CD4-positive, alpha-beta T cell treated with Interleukin-17A for 1 hour (primary cell): Measurements from ENCODE around the gene EDRF1.
A peak's percentile ranks its signal among the peaks of the same experiment; 100 is the strongest.
"Not testable (repeated sequence)": the region's sequence is repeated elsewhere in the genome, so short reads cannot be mapped to it uniquely, and the experiment has no call there.

Experiments
- DNase-seq: peaks from one replicate; pipeline ENCODE4 v3.0.0-alpha.2; 2020

EDRF1 gene, protein sequence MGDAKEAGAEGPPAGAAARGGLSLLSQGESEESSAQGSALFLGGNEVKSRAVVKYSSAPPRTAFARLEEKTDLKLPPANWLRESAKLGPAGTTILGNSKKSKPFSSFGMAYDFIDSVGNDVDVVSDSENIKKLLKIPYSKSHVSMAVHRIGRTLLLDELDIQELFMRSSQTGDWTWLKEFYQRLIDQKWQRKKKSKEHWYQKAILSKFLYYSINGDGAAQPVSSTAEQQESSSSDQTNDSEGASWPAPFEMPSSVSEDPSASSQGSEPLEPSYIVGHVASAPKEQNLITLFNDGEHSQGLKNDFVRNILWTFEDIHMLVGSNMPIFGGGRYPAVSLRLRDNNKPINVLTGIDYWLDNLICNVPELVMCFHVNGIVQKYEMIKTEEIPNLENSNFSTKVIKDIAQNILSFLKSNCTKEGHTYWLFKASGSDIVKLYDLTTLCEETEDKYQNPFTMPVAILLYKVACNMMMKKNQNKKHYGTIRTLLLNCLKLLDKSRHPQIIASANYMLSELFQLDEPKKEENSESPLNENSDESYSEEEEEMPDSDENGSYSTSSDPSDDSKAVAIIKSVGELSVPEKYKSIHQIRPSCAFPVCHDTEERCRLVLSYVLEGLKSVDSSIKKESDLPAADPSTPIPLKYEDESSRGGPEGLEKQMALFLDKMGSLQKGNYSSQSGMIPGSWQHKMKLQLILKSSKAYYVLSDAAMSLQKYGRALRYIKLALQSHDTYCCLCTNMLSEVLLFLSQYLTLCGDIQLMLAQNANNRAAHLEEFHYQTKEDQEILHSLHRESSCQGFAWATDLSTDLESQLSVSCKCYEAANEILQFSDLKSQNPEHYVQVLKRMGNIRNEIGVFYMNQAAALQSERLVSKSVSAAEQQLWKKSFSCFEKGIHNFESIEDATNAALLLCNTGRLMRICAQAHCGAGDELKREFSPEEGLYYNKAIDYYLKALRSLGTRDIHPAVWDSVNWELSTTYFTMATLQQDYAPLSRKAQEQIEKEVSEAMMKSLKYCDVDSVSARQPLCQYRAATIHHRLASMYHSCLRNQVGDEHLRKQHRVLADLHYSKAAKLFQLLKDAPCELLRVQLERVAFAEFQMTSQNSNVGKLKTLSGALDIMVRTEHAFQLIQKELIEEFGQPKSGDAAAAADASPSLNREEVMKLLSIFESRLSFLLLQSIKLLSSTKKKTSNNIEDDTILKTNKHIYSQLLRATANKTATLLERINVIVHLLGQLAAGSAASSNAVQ

GRCh38 chr10:125719173-125720001 lies at the start of gene EDRF1:
Gene EDRF1, plus strand, starts transcription at chr10:125719709. Its CDS starts 99 bp downstream, at chr10:125719808.
- DNase-seq: peak; percentile 100

DNA sequence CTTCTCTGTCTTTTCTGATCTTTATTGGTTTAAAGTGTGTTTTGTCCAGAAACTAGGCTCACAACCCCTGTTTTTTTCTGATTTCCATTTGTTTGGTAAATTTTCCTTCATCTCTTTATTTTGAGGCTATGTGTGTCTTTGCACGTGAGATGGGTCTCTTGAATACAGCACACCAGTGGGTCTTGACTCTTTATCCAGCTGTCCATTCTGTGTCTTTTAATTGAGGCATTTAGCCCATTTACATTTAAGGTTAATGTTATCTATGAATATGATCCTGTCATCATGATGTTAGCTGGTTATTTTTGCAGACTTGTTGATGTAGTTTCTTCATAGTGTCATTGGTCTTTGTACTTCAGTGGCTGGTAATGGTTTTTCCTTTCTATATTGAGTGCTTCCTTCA lies 46.6 kb upstream of the EDRF1 start:
- no peak for DNase-seq

DNA sequence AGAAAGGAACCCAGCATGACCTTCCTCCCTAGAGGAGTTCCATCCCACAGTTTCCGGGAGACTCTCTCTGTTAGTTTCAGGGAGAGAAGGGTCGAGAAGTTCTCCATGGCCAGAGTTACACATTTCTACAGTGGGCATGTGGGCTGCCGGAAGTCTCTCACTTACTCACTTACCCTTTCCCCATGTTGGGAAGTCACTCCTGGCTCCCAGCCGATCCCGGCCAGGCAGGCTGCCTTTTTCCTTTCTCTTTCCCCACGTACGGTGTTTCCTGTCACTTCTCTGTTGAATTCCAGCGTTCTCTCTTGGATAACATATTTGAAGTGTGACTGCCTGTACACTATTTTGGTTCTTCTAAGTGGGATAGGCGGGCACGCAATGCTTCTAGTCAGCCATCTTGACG lies 40.1 kb upstream of the EDRF1 start:
- DNase-seq: no peak

DNA sequence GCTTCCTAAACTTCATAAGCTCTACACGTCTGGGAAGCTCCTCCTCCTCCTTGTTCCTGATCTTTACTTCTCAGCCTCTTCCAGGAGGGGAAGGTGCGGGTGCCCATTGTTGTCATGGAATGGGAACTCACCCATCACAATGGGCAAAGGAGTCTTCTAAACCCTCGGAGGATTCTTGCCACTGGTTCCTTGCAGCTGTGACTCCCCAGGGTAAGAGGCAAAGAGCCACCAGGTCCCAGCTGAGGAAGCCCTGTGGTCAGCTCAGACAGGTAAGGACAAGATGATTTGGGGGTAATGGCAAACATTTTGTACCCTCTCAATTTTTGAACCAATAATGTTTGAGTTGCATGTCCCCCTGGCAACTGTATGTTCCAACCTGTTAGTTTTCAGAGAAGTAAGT lies 36.4 kb upstream of the EDRF1 start, which contains the start of gene TEX36:
TSS of gene TEX36 (minus strand) at position 101 of the 400 bp plus-strand sequence. CDS start 174 bp downstream, outside the sequence.
- DNase-seq: no peak

DNA sequence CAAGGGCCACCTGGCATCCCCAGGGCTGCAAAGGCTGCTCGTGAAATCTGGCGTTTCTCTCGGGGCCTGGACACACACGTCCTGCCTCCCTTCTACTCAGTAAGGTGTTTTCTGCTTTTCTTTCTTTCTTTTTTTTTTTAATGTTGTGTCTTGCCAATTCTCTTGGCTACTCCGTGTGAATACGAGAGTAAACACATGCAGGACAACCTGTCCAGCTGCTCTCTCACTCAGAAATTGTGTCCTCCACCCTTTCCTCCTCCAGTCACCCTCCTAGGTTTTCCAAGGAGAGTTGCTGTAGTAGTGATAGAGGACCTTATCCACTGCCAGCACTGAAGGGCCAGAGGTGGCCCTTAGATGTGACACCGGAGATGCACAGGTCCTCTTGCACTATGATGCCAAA lies 35.7 kb upstream of the EDRF1 start:
- DNase-seq: no peak

DNA sequence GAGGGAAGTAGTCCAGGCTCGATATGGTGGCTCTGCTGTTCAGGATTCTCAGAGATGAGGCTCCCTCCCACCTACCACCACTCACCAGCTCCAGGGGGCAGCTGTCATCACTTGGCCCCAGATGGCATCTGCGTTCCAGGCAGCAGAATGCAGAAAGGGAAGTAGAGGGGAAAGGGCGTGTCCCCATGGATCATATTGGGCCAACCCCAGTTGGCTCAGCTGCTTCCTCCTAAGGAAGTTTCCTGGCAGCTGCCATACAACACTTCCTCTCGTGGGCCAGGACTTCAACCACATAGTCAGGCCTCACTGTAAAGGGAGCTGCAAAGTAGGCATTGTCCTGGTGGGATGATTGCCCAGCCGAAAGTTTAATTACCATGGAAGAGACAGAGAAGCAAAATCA lies 34.9 kb upstream of the EDRF1 start:
- DNase-seq: no peak

- DNase-seq: no peak
These were observed 31.9 kb upstream of the EDRF1 start for GRCh38 chr10:125687507-125688185.

DNA sequence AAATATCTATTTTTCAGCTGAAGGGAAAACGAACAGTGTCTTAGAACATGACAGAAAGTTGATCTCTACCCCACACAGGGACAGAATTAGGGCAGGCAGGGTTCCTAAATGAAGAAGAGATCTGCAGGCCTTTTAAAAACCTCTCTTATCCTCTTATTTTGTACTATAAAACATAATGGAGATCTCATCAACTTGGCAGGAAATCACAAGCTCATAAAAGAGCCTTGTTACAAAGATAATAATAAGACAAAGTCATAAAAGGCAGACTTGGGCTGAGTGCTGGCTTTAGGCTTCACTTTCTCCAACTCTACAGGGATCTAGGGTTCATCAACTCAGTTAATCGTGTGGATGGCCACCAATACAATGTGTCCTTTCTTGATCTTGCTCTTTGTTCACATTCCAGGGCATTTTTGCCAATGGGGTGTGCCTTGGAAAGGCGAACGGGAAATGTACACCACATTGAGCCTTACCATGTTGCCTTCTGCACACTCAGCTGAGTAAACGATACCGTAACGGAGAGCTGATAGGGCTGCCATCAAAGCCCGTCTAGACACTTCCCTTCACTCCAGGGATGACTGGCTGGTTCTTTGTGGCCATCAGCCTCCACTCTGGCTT lies 29.4 kb upstream of the EDRF1 start:
- DNase-seq: no peak

GRCh38 chr10:125691160-125691981 lies 28.1 kb upstream of the EDRF1 start:
- no peak for DNase-seq

DNA sequence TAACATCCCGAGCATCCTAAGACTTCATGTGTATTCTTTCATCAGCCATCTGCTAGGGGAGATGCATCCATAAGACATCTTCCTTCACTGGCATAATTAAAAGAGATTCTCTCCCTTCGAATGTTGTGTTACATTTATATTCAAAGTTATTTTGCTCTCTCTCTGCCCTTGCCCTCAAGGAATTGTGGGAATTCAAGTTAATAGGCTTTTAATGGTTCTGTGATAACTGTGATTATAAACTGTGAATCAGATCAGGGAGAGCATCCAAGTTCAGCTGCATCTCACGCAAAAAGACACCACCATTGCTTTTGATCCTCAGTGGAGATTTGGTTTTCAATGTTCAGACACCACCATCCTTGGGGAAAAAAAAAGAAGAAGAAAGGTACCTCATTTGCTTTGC lies 27.3 kb upstream of the EDRF1 start:
- no peak for DNase-seq

- DNase-seq: no peak
These were observed 26.6 kb upstream of the EDRF1 start for GRCh38 chr10:125692601-125693523.

DNA sequence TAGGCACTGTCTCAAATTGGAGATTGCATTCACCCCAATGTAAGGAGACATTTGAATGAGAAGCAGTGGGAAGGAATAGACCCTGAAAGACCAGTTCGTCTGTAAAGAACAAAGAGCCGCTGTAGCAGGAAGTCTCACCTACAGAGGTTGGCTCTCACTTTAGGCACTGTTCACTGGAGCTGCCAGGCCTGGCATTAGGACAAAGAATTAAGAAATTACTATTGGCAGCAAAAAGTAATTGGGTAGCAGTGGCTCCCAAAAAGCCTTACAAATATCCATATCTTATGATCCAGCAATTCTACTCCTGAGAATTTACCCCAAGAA lies 26.0 kb upstream of the EDRF1 start:
- no peak for DNase-seq

- no peak for DNase-seq
These were observed 24.6 kb upstream of the EDRF1 start for GRCh38 chr10:125694883-125695282.

DNA sequence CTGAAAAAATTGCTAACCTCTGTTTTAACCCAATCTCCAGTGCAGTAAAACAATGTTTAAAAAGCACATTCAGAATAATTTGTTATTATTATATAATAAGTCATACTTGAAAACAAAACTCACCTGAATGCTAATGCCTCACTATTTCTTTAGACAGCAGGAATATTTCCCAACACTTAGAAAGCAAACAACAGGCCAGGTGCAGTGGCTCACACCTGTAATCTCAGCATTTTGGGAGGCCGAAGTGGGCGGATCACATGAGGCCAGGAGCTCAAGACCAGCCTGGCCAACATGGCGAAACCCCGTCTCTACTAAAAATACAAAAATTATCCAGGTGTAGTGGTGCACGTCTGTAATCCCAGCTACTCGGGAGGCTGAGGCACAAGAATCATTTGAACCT lies 22.6 kb upstream of the EDRF1 start:
- not testable (repeated sequence) for DNase-seq

GRCh38 chr10:125698481-125698998 lies 21.0 kb upstream of the EDRF1 start:
- no peak for DNase-seq

DNA sequence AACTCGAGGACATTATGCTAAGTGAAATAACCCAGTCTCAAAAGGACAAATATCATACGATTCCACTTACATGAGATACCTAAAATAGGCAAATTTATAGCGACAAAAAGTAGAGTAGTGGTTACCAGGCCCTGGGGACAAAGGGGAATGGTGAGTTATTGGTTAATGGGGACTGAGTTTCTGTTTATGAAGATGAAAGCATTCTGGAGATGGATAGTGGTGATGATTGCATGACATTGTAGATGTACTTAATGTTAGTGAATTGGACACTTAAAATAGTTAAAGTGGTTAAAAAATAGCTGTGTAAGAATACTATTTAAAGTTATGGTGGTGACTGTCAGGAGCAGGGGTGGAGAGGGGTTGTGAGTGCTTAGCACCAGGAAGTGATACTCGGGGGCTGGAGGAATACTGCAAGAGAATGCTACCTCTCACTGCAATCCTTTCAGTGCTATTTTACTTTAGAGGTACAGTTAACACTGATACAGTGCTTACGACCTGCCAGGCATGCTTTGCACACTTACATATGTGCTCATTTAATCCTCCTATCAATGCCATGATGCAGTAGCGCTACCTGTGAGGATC lies 19.9 kb upstream of the EDRF1 start:
- DNase-seq: no peak

- DNase-seq: no peak
These were observed 19.1 kb upstream of the EDRF1 start for GRCh38 chr10:125700355-125700911.
